Prostate gland (tissue), 2 donors: ENCODE data around the gene MVB12B. TPM values are rescaled to one million over a fixed set of nuclear protein-coding genes. Genes with fewer than 3 reads are reported as not detected.

Source experiments
- DNase-seq: peaks from one replicate; pipeline ENCODE4 v3.0.0-alpha.2; 2019; ENCODE audit warnings: low spot score
- H3K27ac ChIP-seq, 2 donors: fragments of 200-600 bp; sonication (generic); 2 replicates each; pipeline ENCODE4 v1.5.1; 2017 to 2019
- H3K27me3 ChIP-seq: fragments of 200-600 bp; sonication (generic); replicated peaks from 2 replicates; pipeline ENCODE4 v1.5.1; 2019; ENCODE audit not compliant: insufficient read depth
- H3K36me3 ChIP-seq, 2 donors: fragments of 200-600 bp; sonication (generic); 1 replicate in 1 of 2; 2 replicates in 1 of 2; pipeline versions ENCODE4 v1.5.1 to v1.8.1; 2017 to 2019
- H3K4me1 ChIP-seq: fragments of 200-600 bp; sonication (generic); replicated peaks from 2 replicates; pipeline ENCODE4 v1.5.1; 2019
- H3K4me3 ChIP-seq, 2 donors: fragments of 200-600 bp; sonication (generic); 2 replicates each; pipeline ENCODE4 v1.5.1; 2017 to 2019
- H3K9me3 ChIP-seq: fragments of 200-600 bp; sonication (generic); 2 replicates; pipeline ENCODE4 v1.5.1; 2017
- CTCF ChIP-seq, 4 experiments: fragments of 200-600 bp in 2 of 4; fragments of 450-650 bp in 2 of 4; sonication (generic) in 2 of 4; IDR thresholded peaks; 1 replicate in 3 of 4; 2 replicates in 1 of 4; pipeline ENCODE4 v1.5.1; 2016 to 2019; ENCODE audit warnings: antibody characterized with exemption in 4 of 4, mild to moderate bottlenecking in 2 of 4, moderate library complexity in 2 of 4
- POLR2A ChIP-seq: fragments of 450-650 bp; IDR thresholded peaks from one replicate; pipeline ENCODE4 v1.6.1; 2016; ENCODE audit warnings: antibody characterized with exemption, mild to moderate bottlenecking
- POLR2AphosphoS5 ChIP-seq: sonication (generic); formaldehyde crosslinking; IDR thresholded peaks from one replicate; pipeline ENCODE4 v1.6.1; 2017; ENCODE audit warnings: antibody characterized with exemption
- WGBS: methylation state at CpG from one replicate; pipeline ENCODE4 v1.1.5; 2018; 5-methylcytosine and 5-hydroxymethylcytosine counted together
- intact Hi-C: fragments of 100-400 bp; cut with DNase I; formaldehyde crosslinking; loops from one replicate; pipeline ENCODE4 v1.14.2; 2022
- total RNA-seq, 2 donors: library from RNA; depleted of rRNA; stranded (reverse); fragments of >200 nt; gene quantifications; one replicate each; pipeline ENCODE4 v1.1.0, GENCODE V29; 2016

The MVB12B gene
- total RNA-seq, 2 donors from 2014 or later, result 17.3 to 28.4 TPM

- no peaks in the 10 kb centered on the region for H3K27me3 ChIP-seq
- WGBS, result 59% methylated on average over 5 of the region's 5 CpGs
- H3K9me3 ChIP-seq, result no peaks in the 10 kb centered on the region
- H3K36me3 ChIP-seq, result no peaks in the 10 kb centered on the region
- no peak overlapping the region for H3K4me3 ChIP-seq
- no peaks in the 10 kb centered on the region for H3K4me1 ChIP-seq
- no peak for DNase-seq
- peak in 1 of 4 experiments; percentile 32 for TF ChIP-seq CTCF (IDR thresholded peaks at IDR 0.05)
- no peak for TF ChIP-seq POLR2A
- no peak overlapping the region for H3K27ac ChIP-seq
- intact Hi-C loops, result no loop called here
Measured at GRCh38 chr9:126386088-126386487, 59.5 kb downstream of the MVB12B start.

- no peaks in the 10 kb centered on the region for H3K9me3 ChIP-seq
- no peak overlapping the region for H3K27ac ChIP-seq
- no peak for TF ChIP-seq CTCF (IDR thresholded peaks at IDR 0.05)
- TF ChIP-seq POLR2A, result no peak
- TF ChIP-seq POLR2AphosphoS5, result peak; percentile 36
- intact Hi-C loops, result no loop called here
- H3K4me1 ChIP-seq, result no peaks in the 10 kb centered on the region
- WGBS, result 26% methylated on average over 6 of the region's 6 CpGs
- no peaks in the 10 kb centered on the region for H3K36me3 ChIP-seq
- DNase-seq, result peak; percentile 38
- no peaks in the 10 kb centered on the region for H3K27me3 ChIP-seq
- no peak overlapping the region for H3K4me3 ChIP-seq
Measured at GRCh38 chr9:126386776-126387175, 60.1 kb downstream of the MVB12B start.

GRCh38 chr9:126388964-126389708 is 62.5 kb downstream of the MVB12B start:
- H3K27ac ChIP-seq, result no peak overlapping the region
- intact Hi-C loops, result no loop called here
- DNase-seq, result no peak
- peaks cover 13% of the 10 kb centered on the region for H3K4me1 ChIP-seq
- no peaks in the 10 kb centered on the region for H3K27me3 ChIP-seq
- H3K4me3 ChIP-seq, result no peak overlapping the region
- WGBS, result 25% methylated on average over 8 of the region's 8 CpGs
- no peaks in the 10 kb centered on the region for H3K36me3 ChIP-seq
- no peaks in the 10 kb centered on the region for H3K9me3 ChIP-seq
- no peak for TF ChIP-seq CTCF (IDR thresholded peaks at IDR 0.05)
- no peak for TF ChIP-seq POLR2A

- Histone ChIP-seq H3K36me3 (no peaks in the 10 kb centered on the region), H3K27ac (no peak overlapping the region), H3K9me3 (no peaks in the 10 kb centered on the region), H3K4me1 (peaks cover 13% of the 10 kb centered on the region), H3K4me3 (no peak overlapping the region), H3K27me3 (no peaks in the 10 kb centered on the region)
- WGBS, result 63% methylated on average over 2 of the region's 2 CpGs
- DNase-seq, result no peak
- intact Hi-C loops, result loop anchor here (10.0 kb wide), 3 partner anchors 165 to 985 kb away; no protein-coding TSS in a partner anchor
- TF ChIP-seq POLR2A (no peak), POLR2AphosphoS5 (no peak), CTCF (IDR thresholded peaks at IDR 0.05) (no peak)
Measured at GRCh38 chr9:126389992-126390391, 63.4 kb downstream of the MVB12B start.

- H3K9me3 ChIP-seq, result no peaks in the 10 kb centered on the region
- intact Hi-C loops, result loop anchor here (10.0 kb wide), 3 partner anchors 166 to 986 kb away; no protein-coding TSS in a partner anchor
- no peak overlapping the region for H3K27ac ChIP-seq
- 78% methylated on average over 9 of the region's 9 CpGs for WGBS
- H3K4me1 ChIP-seq, result peaks cover 16% of the 10 kb centered on the region
- H3K27me3 ChIP-seq, result no peaks in the 10 kb centered on the region
- DNase-seq, result no peak
- H3K4me3 ChIP-seq, result no peak overlapping the region
- H3K36me3 ChIP-seq, result no peaks in the 10 kb centered on the region
- no peak for TF ChIP-seq CTCF (IDR thresholded peaks at IDR 0.05)
- no peak for TF ChIP-seq POLR2A
- TF ChIP-seq POLR2AphosphoS5, result no peak
Measured at GRCh38 chr9:126390923-126391322, 64.3 kb downstream of the MVB12B start.
